Body of pancreas (tissue), 4 donors: ENCODE results near the gene MED15. TPM values are rescaled to one million over a fixed set of nuclear protein-coding genes. Genes with fewer than 3 reads are reported as not detected.

ENCODE experiments used
- ATAC-seq: fragments of 150-250 bp; one replicate; pipeline ENCODE4 v1.9.1; 2016
- DNase-seq, 4 donors: peaks; one replicate each; pipeline ENCODE4 v3.0.0-alpha.2; 2019
- H3K27ac ChIP-seq, 4 donors: fragments of 200-600 bp; sonication (generic); 1 replicate in 3 of 4; 2 replicates in 1 of 4; pipeline versions ENCODE4 v1.5.1 to v1.6.1; 2016 to 2019; ENCODE audit warnings: mild to moderate bottlenecking in 1 of 4, mixed read lengths in 1 of 4, moderate library complexity in 1 of 4
- H3K27me3 ChIP-seq, 2 donors: fragments of 200-600 bp; sonication (generic); one replicate each; pipeline ENCODE4 v1.6.0; 2016; ENCODE audit warnings: mild to moderate bottlenecking in 1 of 2
- H3K36me3 ChIP-seq, 2 donors: fragments of 200-600 bp; sonication (generic); replicated peaks in 1 of 2; 2 replicates each; pipeline ENCODE4 v1.5.1; 2016; ENCODE audit warnings: low read depth in 2 of 2; ENCODE audit not compliant: insufficient read depth in 1 of 2
- H3K4me1 ChIP-seq: fragments of 200-600 bp; sonication (generic); one replicate; pipeline ENCODE4 v1.6.0; 2016
- H3K4me3 ChIP-seq, 2 donors: fragments of 200-600 bp; sonication (generic); 1 replicate in 1 of 2; 2 replicates in 1 of 2; pipeline ENCODE4 v1.5.1; 2016 to 2019
- H3K9me3 ChIP-seq, 3 donors: fragments of 200-600 bp; sonication (generic); 1 replicate in 2 of 3; 2 replicates in 1 of 3; pipeline ENCODE4 v1.5.1; 2016
- POLR2A ChIP-seq, 3 donors: fragments of 450-650 bp; IDR thresholded peaks; one replicate each; pipeline ENCODE4 v1.6.1; 2016; ENCODE audit warnings: antibody characterized with exemption in 3 of 3, mild to moderate bottlenecking in 2 of 3
- WGBS, 2 donors: methylation state at CpG; one replicate each; pipeline ENCODE4 v1.1.5; 2017; 5-methylcytosine and 5-hydroxymethylcytosine counted together
- intact Hi-C: fragments of 100-400 bp; cut with DNase I; formaldehyde crosslinking; loops from one replicate; pipeline ENCODE4 v1.15.1; 2023
- total RNA-seq, 2 donors: library from RNA; depleted of rRNA; stranded (reverse); fragments of >200 nt; gene quantifications; one replicate each; pipeline ENCODE4 v1.1.0, GENCODE V29; 2016
- TF ChIP-seq, protein P1 (sequence below), 7 experiments: fragments of 450-650 bp in 4 of 7; fragments of 200-600 bp in 3 of 7; sonication (generic) in 3 of 7; IDR thresholded peaks; one replicate each; pipeline ENCODE4 v1.5.1; 2016 to 2019; ENCODE audit warnings: antibody characterized with exemption in 7 of 7

MED15 gene
- total RNA-seq, 2 donors from 2014 or later, result 31.6 to 36.9 TPM

DNA sequence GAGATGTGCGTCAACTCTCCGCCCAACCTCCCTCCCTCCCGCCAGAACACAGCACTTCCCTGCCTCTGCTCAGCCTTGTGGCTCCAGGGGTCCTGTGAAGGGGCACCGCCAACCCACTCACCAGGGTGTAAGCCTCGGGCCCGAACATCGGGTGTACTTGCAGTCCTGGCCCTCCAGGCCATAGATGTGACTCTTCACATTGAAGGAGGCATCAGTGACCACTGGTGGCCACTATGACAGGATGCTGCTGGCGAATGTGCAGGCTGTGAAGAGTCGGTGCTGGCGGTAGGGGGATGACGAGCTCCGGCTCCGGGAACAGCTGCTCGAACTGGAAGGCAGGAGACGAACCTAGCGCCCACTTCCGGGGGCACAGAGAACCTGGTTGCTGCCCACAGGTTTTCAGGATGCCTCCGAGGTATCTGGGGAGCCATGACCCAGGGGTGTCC, 97.4 kb downstream of the MED15 start:
- H3K4me3 ChIP-seq, result no peak overlapping the region
- ATAC-seq, result no peak
- no peaks in the 10 kb centered on the region for H3K27me3 ChIP-seq
- DNase-seq, result no peak
- no peak for TF ChIP-seq POLR2A (IDR thresholded peaks at IDR 0.05)
- TF ChIP-seq, protein P1, sequence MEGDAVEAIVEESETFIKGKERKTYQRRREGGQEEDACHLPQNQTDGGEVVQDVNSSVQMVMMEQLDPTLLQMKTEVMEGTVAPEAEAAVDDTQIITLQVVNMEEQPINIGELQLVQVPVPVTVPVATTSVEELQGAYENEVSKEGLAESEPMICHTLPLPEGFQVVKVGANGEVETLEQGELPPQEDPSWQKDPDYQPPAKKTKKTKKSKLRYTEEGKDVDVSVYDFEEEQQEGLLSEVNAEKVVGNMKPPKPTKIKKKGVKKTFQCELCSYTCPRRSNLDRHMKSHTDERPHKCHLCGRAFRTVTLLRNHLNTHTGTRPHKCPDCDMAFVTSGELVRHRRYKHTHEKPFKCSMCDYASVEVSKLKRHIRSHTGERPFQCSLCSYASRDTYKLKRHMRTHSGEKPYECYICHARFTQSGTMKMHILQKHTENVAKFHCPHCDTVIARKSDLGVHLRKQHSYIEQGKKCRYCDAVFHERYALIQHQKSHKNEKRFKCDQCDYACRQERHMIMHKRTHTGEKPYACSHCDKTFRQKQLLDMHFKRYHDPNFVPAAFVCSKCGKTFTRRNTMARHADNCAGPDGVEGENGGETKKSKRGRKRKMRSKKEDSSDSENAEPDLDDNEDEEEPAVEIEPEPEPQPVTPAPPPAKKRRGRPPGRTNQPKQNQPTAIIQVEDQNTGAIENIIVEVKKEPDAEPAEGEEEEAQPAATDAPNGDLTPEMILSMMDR (IDR thresholded peaks at IDR 0.05), result no peak
- H3K27ac ChIP-seq, result no peak overlapping the region
- no peaks in the 10 kb centered on the region for H3K36me3 ChIP-seq
- intact Hi-C loops, result loop anchor here (5.0 kb wide), 1 partner anchor 98 kb away; no protein-coding TSS in a partner anchor
- 87 to 91% methylated on average over 11 to 18 of the region's 18 CpGs for WGBS, 2 donors
- H3K4me1 ChIP-seq, result peaks cover 11% of the 10 kb centered on the region
- no peaks in the 10 kb centered on the region for H3K9me3 ChIP-seq

DNA sequence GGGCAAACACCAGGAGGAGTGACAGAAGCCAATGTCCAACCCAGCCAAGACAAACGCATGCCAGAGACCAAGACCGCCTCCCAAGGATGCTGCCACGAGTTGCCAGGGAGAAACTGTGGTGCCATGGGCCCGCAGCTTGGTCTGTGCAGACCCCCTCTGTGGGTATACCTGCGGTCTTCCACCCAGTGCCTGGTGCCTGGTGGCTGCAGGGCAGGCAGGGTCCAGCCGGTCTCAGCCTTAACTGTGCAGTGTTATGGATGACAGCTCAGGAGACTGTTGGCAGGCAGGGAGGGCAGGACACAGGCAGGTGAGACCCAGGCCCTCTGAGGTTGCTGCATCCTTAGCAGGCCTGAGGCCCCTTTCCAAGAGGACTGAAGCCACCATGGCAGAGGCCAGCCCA, 97.9 kb downstream of the MED15 start:
- Histone ChIP-seq H3K9me3 (no peaks in the 10 kb centered on the region), H3K27ac (no peak overlapping the region), H3K27me3 (no peaks in the 10 kb centered on the region), H3K36me3 (no peaks in the 10 kb centered on the region), H3K4me1 (peaks cover 11% of the 10 kb centered on the region), H3K4me3 (no peak overlapping the region)
- TF ChIP-seq, protein P1 (IDR thresholded peaks at IDR 0.05), result no peak
- TF ChIP-seq POLR2A (IDR thresholded peaks at IDR 0.05), result no peak
- no peak for DNase-seq
- no peak for ATAC-seq
- 93% methylated on average over 3 of the region's 6 CpGs; no CpG with 5 or more reads in 1 of the 2 donors for WGBS, 2 donors
- intact Hi-C loops, result loop anchor here (5.0 kb wide), 1 partner anchor 97 kb away; no protein-coding TSS in a partner anchor

DNA sequence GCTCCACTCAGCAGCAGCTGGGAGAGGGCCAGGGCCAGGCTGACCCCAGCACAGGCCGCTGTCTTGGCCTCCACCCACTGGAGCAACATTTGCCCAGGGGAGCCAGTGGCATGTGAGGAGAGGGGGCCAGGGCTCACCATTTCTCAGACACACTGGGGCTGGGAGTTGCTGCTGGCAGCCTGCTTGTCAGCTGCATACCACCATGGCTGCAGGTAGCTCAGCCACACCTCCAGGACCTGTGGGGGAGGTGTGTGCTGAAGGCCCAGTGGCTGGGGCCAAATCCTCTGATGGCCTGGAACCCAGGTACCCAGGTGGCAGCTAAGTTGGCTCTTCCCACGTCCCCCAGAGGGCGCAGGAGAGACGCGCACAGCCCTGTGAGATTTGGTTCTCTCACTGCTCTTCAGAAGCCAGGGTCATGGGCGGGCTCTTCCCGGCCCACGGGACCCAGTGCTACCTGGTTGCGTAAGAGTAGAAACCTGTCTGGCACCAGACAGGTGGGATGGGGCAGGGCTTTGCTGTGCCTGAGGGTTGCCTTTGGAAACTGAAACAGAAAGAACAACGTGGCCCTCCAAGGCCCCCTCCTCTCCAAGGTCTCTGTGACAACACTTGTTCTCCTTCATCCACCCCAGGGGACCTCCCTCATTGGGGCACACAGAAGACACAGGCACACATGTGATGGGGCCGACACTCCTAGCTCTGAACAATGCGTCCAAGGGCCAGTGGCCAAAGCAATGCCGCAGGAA, 98.8 kb downstream of the MED15 start:
- peak overlapping the region in 2 of 4 donors; percentile 53 to 75 for H3K27ac ChIP-seq
- intact Hi-C loops, result loop anchor here (5.0 kb wide), 1 partner anchor 96 kb away; no protein-coding TSS in a partner anchor
- peaks cover 11% of the 10 kb centered on the region for H3K4me1 ChIP-seq
- H3K36me3 ChIP-seq, result no peaks in the 10 kb centered on the region
- WGBS, 2 donors, result 3 to 18% methylated on average over 9 to 13 of the region's 13 CpGs
- H3K27me3 ChIP-seq, result no peaks in the 10 kb centered on the region
- H3K9me3 ChIP-seq, result no peaks in the 10 kb centered on the region
- no peak for TF ChIP-seq POLR2A (IDR thresholded peaks at IDR 0.05)
- TF ChIP-seq, protein P1 (IDR thresholded peaks at IDR 0.05), result peak; percentile 70 to 96 (median 92)
- ATAC-seq (peak; percentile 97), DNase-seq (peak; percentile 87 to 96 (median 93))
- H3K4me3 ChIP-seq, result no peak overlapping the region

DNA sequence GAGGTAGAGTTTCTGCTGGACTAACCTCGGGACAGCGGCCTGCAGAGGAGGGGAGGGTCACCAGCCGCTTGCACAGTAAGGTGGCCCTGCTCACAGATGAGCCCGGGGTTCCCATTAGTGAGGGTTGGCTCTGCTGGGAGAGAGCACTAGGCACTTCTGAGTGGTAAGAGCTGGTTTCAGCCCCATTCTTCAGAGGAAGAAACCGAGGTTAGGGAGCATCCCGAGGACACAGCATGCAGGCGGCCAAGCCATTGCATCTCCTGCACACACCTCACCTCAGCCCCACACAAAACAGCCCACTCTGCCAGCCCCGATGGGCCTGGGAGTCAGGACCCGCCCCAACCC, 99.3 kb downstream of the MED15 start:
- H3K27ac ChIP-seq, result peak overlapping the region in 2 of 4 donors; percentile 53 to 75
- WGBS, 2 donors, result 76 to 87% methylated on average over 3 to 8 of the region's 9 CpGs
- intact Hi-C loops, result loop anchor here (5.0 kb wide), 1 partner anchor 96 kb away; no protein-coding TSS in a partner anchor

More for the DNA sequence above, 99.3 kb downstream of the MED15 start:
- Histone ChIP-seq H3K4me1 (peaks cover 11% of the 10 kb centered on the region), H3K9me3 (no peaks in the 10 kb centered on the region), H3K36me3 (no peaks in the 10 kb centered on the region), H3K4me3 (no peak overlapping the region), H3K27me3 (no peaks in the 10 kb centered on the region)
- no peak for DNase-seq
- TF ChIP-seq POLR2A (IDR thresholded peaks at IDR 0.05), result no peak
- TF ChIP-seq, protein P1 (IDR thresholded peaks at IDR 0.05), result no peak
- no peak for ATAC-seq
